OCI-LY7 (cell line): Measurements from ENCODE around the gene BFSP1.

Source experiments
- CTCF ChIP-seq: fragments of 200-600 bp; sonication (generic); conservative IDR thresholded peaks from 2 replicates; pipeline ENCODE4 v1.5.1; 2014; ENCODE audit warnings: mild to moderate bottlenecking, antibody characterized with exemption, low read length, moderate library complexity, mixed read lengths
- EZH2phosphoT487 ChIP-seq: fragments of 200-600 bp; sonication (generic); IDR thresholded peaks from 2 replicates; pipeline ENCODE4 v1.6.1; 2018; ENCODE audit warnings: low read depth, borderline replicate concordance, mild to moderate bottlenecking, mixed run types, antibody characterized with exemption, low read length, moderate library complexity, mixed read lengths

DNA sequence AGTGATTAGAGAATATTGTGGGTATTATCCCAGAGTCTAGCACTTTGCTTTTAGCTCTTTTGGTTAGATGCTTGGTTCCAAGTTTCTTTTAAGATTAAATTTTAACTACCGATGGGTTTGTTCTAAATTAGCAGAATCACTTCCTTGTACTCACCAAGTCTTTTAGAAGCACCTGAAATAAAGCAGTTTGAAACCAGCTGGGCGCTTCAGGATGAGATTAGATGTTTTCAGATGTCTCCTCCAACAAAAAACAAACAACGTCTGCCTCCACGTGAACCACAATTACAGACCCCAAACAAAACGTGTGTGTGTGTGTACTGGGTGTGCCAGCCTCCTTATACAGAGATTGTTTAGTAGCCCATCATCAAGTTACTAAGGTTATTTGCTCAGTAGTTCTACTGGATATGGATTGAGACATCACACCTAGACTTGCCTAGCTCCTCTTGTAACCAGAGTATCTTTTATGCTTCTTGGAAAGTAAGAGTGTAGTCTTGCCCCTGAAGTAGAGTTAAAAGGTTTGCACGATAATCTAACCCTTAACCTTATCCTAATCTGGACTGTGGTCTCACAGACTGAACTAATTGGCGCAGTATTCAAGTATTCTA is 41.0 kb upstream of the BFSP1 start:
- no peak for TF ChIP-seq CTCF
- no peak for TF ChIP-seq EZH2phosphoT487
